PC-3 (cell line): Measurements from ENCODE around the gene STK4.

Experiments used
- EZH2phosphoT487 ChIP-seq: fragments of 300-600 bp; sonication (generic); IDR thresholded peaks from 2 replicates; pipeline ENCODE4 v1.6.1; 2018; ENCODE audit warnings: mild to moderate bottlenecking, antibody characterized with exemption, low read length, borderline replicate concordance
- TF ChIP-seq, protein P1 (sequence below): fragments of 300-600 bp; sonication (generic); conservative IDR thresholded peaks from 2 replicates; pipeline ENCODE4 v1.5.1; 2017; ENCODE audit warnings: antibody characterized with exemption, low read depth, mild to moderate bottlenecking, low read length

DNA sequence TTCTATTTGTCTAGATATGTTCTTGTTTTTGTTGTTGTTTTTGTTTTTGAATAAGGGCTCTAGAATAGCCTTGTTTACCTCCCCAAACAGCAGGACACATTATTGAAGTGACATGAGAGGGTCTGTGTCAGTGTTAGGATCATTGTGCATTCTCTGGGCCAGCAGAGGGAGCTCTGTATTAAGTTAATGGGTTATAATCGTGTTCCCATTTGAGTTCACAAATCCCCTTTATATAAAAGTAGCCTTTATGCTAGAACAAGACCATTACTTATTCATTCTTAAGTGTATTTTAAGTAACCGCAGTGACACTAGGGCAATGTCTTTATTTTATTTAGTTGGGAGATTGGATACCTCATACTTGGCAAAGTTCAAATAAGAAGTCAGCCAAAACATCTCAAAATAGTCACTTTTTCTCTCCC lies 44.8 kb downstream of the STK4 start:
- TF ChIP-seq, protein P1, sequence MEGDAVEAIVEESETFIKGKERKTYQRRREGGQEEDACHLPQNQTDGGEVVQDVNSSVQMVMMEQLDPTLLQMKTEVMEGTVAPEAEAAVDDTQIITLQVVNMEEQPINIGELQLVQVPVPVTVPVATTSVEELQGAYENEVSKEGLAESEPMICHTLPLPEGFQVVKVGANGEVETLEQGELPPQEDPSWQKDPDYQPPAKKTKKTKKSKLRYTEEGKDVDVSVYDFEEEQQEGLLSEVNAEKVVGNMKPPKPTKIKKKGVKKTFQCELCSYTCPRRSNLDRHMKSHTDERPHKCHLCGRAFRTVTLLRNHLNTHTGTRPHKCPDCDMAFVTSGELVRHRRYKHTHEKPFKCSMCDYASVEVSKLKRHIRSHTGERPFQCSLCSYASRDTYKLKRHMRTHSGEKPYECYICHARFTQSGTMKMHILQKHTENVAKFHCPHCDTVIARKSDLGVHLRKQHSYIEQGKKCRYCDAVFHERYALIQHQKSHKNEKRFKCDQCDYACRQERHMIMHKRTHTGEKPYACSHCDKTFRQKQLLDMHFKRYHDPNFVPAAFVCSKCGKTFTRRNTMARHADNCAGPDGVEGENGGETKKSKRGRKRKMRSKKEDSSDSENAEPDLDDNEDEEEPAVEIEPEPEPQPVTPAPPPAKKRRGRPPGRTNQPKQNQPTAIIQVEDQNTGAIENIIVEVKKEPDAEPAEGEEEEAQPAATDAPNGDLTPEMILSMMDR = peak; percentile 98
- TF ChIP-seq EZH2phosphoT487 = no peak
